ENCODE measurements around the gene PHTF2.

PHTF2 gene

GRCh38 chr7:78002715-78003114 is 204.1 kb downstream of the PHTF2 start:
- DNase-seq (ENCODE audit: low read depth), result no peak
- no peak for TF ChIP-seq CTCF (IDR thresholded peaks at IDR 0.05; ENCODE audit: insufficient read depth, low read depth, low read length, missing control alignments)
- H3K4me3 ChIP-seq (ENCODE audit: low read length), result no peak overlapping the region

GRCh38 chr7:78006063-78006755 is 207.6 kb downstream of the PHTF2 start:
- no peak for DNase-seq (ENCODE audit: low read depth)
- H3K4me3 ChIP-seq (ENCODE audit: low read length), result no peak overlapping the region
- TF ChIP-seq CTCF (IDR thresholded peaks at IDR 0.05; ENCODE audit: insufficient read depth, low read depth, low read length, missing control alignments), result no peak

Data from epithelial cell of esophagus (primary cell).